GM10248 (cell line): ENCODE results near the gene RGS14.

Experiments
- CTCF ChIA-PET: fragments of 300-600 bp; sonication (Branson Sonifier 250); formaldehyde crosslinking; extraction: SDS; loops from one replicate; lab custom pipeline; 2021; ENCODE audit warnings: antibody characterized with exemption; lab: Yijun Ruan, JAX
- POLR2A ChIA-PET: fragments of 350-650 bp; sonication (Branson Sonifier 250); formaldehyde crosslinking; extraction: SDS; loops from one replicate; lab custom pipeline; 2020; ENCODE audit warnings: antibody characterized with exemption; lab: Yijun Ruan, JAX
- DNase-seq: peaks from one replicate; pipeline ENCODE4 v3.0.0; 2012; ENCODE audit errors: extremely low spot score
- CTCF ChIP-seq: IDR thresholded peaks from 2 replicates; pipeline ENCODE4 v1.5.1; 2012; ENCODE audit warnings: mild to moderate bottlenecking, low read depth; ENCODE audit errors: extremely low read depth, missing control alignments, control extremely low read depth

Gene RGS14

GRCh38 chr5:177367323-177367848 is 9.7 kb downstream of the RGS14 start:
- TF ChIP-seq CTCF, result no peak
- DNase-seq, result no peak
- CTCF ChIA-PET, result interaction anchor here (0.8 to 35.5 kb wide), 5 partner anchors 2 to 87 kb away, joined by 3 to 734 read pairs (median 15); partner anchors contain the start of genes LMAN2, RGS14 and SLC34A1
- POLR2A ChIA-PET, result no interaction called here

GRCh38 chr5:177367981-177368868 is 10.5 kb downstream of the RGS14 start:
- no peak for TF ChIP-seq CTCF
- no peak for DNase-seq
- ChIA-PET CTCF (interaction anchor here (1.0 to 35.5 kb wide), 17 partner anchors 2 to 237 kb away, joined by 3 to 734 read pairs (median 5); partner anchors contain the start of genes LMAN2, PFN3, RGS14 and SLC34A1), POLR2A (no interaction called here)

- DNase-seq, result peak; percentile 62
- peak; percentile 77 for TF ChIP-seq CTCF
- CTCF ChIA-PET, result interaction anchor here (1.0 to 35.5 kb wide), 21 partner anchors 3 to 238 kb away, joined by 3 to 734 read pairs (median 4); partner anchors contain the start of genes LMAN2, PFN3, RGS14 and SLC34A1
- POLR2A ChIA-PET, result no interaction called here
These were observed 11.3 kb downstream of the RGS14 start for GRCh38 chr5:177368869-177369644.

- TF ChIP-seq CTCF, result no peak
These were observed 12.1 kb downstream of the RGS14 start for GRCh38 chr5:177369645-177370440.

GRCh38 chr5:177370488-177371119 is 12.9 kb downstream of the RGS14 start:
- POLR2A ChIA-PET, result interaction anchor here (0.5 kb wide), 1 partner anchor 14 kb away, joined by 4 read pairs; the partner anchor contains the start of gene SLC34A1
- peak; percentile 44 for TF ChIP-seq CTCF
- CTCF ChIA-PET, result interaction anchor here (0.7 to 35.5 kb wide), 13 partner anchors 5 to 139 kb away, joined by 3 to 734 read pairs (median 3); partner anchors contain the start of genes DOK3, LMAN2, PFN3 and RGS14
- DNase-seq, result peak; percentile 76

More at GRCh38 chr5:177369645-177370440, 12.1 kb downstream of the RGS14 start:
- DNase-seq, result no peak
- POLR2A ChIA-PET, result no interaction called here
- CTCF ChIA-PET, result interaction anchor here (0.9 to 35.5 kb wide), 27 partner anchors 4 to 139 kb away, joined by 3 to 734 read pairs (median 4); partner anchors contain the start of genes DOK3, LMAN2, PFN3 and RGS14
